ENCODE data around the gene C3orf80. TPM values are rescaled to one million over a fixed set of nuclear protein-coding genes. Genes with fewer than 3 reads are reported as not detected.

The C3orf80 gene
- polyA plus RNA-seq, 1 donor from 2014 or later: 0.57 TPM

DNA sequence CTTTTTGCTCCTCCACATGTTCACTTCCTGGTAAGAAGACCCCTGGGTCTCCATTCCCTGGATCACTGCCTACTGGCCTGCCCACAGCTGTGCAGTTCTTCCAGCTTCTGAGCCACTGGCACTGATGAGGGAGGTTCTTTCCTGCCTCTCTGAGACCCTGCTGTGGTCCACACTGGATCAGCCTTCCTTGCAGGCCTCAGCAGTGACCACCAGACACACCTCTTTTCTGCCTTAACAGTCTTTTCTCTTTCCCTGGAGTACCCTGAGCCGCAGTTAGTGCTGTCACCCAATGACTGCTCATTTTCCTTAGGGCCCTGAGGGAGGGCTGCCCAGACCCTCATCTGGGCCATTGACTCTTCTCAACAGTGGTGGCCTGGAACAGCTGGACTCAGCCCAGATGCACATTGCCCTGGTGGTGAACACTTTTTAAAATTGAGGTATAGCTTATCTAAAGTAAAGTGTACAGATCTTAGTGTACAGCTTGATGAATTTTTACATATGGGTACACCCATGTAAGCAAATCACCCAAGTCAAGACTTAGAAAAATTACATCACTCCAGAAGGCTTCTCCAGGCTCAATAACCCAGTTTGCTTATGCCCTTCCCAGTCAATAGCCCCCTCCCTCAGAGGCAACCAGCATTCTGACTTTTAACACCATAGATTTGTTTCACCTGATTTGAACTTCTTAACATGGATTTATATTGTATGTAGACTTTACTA is 32.8 kb upstream of the C3orf80 start:
- TF ChIP-seq SMC3 (conservative IDR thresholded peaks at IDR 0.05; ENCODE audit: poor library complexity) (no peak), EP300 (conservative IDR thresholded peaks at IDR 0.05; ENCODE audit: poor library complexity, severe bottlenecking) (no peak)
- Histone ChIP-seq H3F3A (ENCODE audit: insufficient read depth, low read length, poor library complexity, severe bottlenecking) (no peaks in the 10 kb centered on the region), H3K79me2 (replicated peaks; ENCODE audit: insufficient read depth, low read length) (no peaks in the 10 kb centered on the region), H3K9me3 (ENCODE audit: low read length) (no peaks in the 10 kb centered on the region), H3K9me2 (ENCODE audit: insufficient read depth, low read length) (no peaks in the 10 kb centered on the region), H3K36me3 (ENCODE audit: insufficient read depth, low read length) (no peaks in the 10 kb centered on the region), H4K20me1 (ENCODE audit: insufficient read depth) (no peaks in the 10 kb centered on the region), H2AFZ (ENCODE audit: low read depth, low read length) (no peak overlapping the region), H3K27me3 (ENCODE audit: insufficient read depth, low read depth, low read length) (no peaks in the 10 kb centered on the region), H3K4me3 (ENCODE audit: low read length) (no peak overlapping the region), H3K4me2 (ENCODE audit: low read length) (no peak overlapping the region), H3K27ac (ENCODE audit: low read length) (no peak overlapping the region), H3K9ac (ENCODE audit: low read length) (no peak overlapping the region)

DNA sequence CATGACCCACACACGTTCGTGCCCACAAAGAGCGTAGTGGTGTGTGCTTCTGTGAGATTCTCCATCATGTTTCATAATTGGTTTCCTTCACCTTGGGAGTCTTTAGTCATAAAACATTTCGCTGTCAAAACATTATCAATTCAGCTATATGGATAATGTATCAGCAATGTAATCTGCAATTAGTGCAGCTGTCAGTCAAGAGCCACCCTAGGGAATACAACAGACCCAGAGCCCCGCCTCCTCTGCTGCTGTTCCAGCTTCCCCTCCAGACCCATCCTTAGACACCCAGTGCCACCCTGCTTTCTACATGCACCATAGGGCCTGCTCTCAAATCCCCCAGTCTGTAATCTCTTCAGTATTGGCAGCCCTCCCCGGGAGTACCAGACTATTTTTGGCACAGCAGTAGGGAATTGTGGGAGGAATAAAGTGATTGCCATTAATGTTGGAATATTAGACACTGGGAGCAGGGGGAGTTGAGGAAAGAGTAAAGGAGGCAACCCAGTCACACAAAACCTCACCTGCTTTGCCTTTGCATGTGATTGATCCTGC is 31.5 kb upstream of the C3orf80 start:
- no peaks in the 10 kb centered on the region for H4K20me1 ChIP-seq (ENCODE audit: insufficient read depth)
- H3K9me3 ChIP-seq (ENCODE audit: low read length): no peaks in the 10 kb centered on the region
- TF ChIP-seq, protein P1, sequence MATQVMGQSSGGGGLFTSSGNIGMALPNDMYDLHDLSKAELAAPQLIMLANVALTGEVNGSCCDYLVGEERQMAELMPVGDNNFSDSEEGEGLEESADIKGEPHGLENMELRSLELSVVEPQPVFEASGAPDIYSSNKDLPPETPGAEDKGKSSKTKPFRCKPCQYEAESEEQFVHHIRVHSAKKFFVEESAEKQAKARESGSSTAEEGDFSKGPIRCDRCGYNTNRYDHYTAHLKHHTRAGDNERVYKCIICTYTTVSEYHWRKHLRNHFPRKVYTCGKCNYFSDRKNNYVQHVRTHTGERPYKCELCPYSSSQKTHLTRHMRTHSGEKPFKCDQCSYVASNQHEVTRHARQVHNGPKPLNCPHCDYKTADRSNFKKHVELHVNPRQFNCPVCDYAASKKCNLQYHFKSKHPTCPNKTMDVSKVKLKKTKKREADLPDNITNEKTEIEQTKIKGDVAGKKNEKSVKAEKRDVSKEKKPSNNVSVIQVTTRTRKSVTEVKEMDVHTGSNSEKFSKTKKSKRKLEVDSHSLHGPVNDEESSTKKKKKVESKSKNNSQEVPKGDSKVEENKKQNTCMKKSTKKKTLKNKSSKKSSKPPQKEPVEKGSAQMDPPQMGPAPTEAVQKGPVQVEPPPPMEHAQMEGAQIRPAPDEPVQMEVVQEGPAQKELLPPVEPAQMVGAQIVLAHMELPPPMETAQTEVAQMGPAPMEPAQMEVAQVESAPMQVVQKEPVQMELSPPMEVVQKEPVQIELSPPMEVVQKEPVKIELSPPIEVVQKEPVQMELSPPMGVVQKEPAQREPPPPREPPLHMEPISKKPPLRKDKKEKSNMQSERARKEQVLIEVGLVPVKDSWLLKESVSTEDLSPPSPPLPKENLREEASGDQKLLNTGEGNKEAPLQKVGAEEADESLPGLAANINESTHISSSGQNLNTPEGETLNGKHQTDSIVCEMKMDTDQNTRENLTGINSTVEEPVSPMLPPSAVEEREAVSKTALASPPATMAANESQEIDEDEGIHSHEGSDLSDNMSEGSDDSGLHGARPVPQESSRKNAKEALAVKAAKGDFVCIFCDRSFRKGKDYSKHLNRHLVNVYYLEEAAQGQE (IDR thresholded peaks at IDR 0.05; ENCODE audit: borderline replicate concordance): no peak
- TF ChIP-seq EZH2 (IDR thresholded peaks at IDR 0.05; ENCODE audit: borderline replicate concordance, insufficient read depth, low read length, poor library complexity, severe bottlenecking) (no peak), SMC3 (conservative IDR thresholded peaks at IDR 0.05; ENCODE audit: poor library complexity) (no peak), EP300 (conservative IDR thresholded peaks at IDR 0.05; ENCODE audit: poor library complexity, severe bottlenecking) (no peak), TAF1 (IDR thresholded peaks at IDR 0.05; ENCODE audit: low read depth) (no peak), POLR2AphosphoS5 (IDR thresholded peaks at IDR 0.05) (no peak), MXI1 (conservative IDR thresholded peaks at IDR 0.05; ENCODE audit: poor library complexity, severe bottlenecking) (no peak), RAD21 (conservative IDR thresholded peaks at IDR 0.05) (no peak)
- TF ChIP-seq, protein P2, sequence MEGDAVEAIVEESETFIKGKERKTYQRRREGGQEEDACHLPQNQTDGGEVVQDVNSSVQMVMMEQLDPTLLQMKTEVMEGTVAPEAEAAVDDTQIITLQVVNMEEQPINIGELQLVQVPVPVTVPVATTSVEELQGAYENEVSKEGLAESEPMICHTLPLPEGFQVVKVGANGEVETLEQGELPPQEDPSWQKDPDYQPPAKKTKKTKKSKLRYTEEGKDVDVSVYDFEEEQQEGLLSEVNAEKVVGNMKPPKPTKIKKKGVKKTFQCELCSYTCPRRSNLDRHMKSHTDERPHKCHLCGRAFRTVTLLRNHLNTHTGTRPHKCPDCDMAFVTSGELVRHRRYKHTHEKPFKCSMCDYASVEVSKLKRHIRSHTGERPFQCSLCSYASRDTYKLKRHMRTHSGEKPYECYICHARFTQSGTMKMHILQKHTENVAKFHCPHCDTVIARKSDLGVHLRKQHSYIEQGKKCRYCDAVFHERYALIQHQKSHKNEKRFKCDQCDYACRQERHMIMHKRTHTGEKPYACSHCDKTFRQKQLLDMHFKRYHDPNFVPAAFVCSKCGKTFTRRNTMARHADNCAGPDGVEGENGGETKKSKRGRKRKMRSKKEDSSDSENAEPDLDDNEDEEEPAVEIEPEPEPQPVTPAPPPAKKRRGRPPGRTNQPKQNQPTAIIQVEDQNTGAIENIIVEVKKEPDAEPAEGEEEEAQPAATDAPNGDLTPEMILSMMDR (IDR thresholded peaks at IDR 0.05; ENCODE audit: poor library complexity, severe bottlenecking): no peak
- no peak overlapping the region for H3K27ac ChIP-seq (ENCODE audit: low read length)
- H3K4me3 ChIP-seq (ENCODE audit: low read length): no peak overlapping the region
- H3K27me3 ChIP-seq (ENCODE audit: insufficient read depth, low read depth, low read length): no peaks in the 10 kb centered on the region
- no peaks in the 10 kb centered on the region for H3F3A ChIP-seq (ENCODE audit: insufficient read depth, low read length, poor library complexity, severe bottlenecking)
- no peak overlapping the region for H3K4me2 ChIP-seq (ENCODE audit: low read length)
- H3K79me2 ChIP-seq (replicated peaks; ENCODE audit: insufficient read depth, low read length): no peaks in the 10 kb centered on the region
- no peaks in the 10 kb centered on the region for H3K9me2 ChIP-seq (ENCODE audit: insufficient read depth, low read length)
- H2AFZ ChIP-seq (ENCODE audit: low read depth, low read length): no peak overlapping the region
- H3K36me3 ChIP-seq (ENCODE audit: insufficient read depth, low read length): no peaks in the 10 kb centered on the region
- no peak overlapping the region for H3K9ac ChIP-seq (ENCODE audit: low read length)

All from neural cell (in vitro differentiated cells).